K562 (cell line): ENCODE measurements around the gene MEDAG. TPM values are rescaled to one million over a fixed set of nuclear protein-coding genes. Genes with fewer than 3 reads are reported as not detected.

Experiments
- ATAC-seq: fragments of 200-7000 bp; cut with Tn5 transposase; 3 replicates; pipeline ENCODE4 v1.9.1; 2020; ENCODE audit warnings: moderate library complexity
- BruUV-seq: library from RNA; stranded (reverse); fragments of 400-500 nt; replicated peaks from 2 replicates; lab custom pipeline; 2021; lab: Mats Ljungman, UMichigan
- CTCF ChIA-PET: fragments of 300-600 bp; formaldehyde crosslinking; extraction: SDS; loops from one replicate; lab custom pipeline; 2021; ENCODE audit warnings: low intra/inter-chr PET ratio; lab: Yijun Ruan, JAX
- POLR2A ChIA-PET: fragments of 300-600, 350-650 bp; sonication (Branson Sonifier 250); formaldehyde crosslinking; extraction: SDS; loops from one replicate; lab custom pipeline; 2021; ENCODE audit warnings: antibody characterized with exemption, inconsistent platforms; lab: Yijun Ruan, JAX
- DNase-seq, 4 experiments: peaks; one replicate each; pipeline versions ENCODE4 v3.0.0 to v3.0.0-alpha.2; 2011 to 2018; ENCODE audit warnings: low spot score in 3 of 4, mixed read lengths in 3 of 4; ENCODE audit errors: extremely low read depth in 1 of 4
- FAIRE-seq: peaks from 2 replicates; lab custom pipeline; 2011; peaks lifted over from hg19 to GRCh38; lab: Jason Lieb, UNC
- H2AFZ ChIP-seq: 2 replicates; pipeline ENCODE4 v1.6.0; 2011; ENCODE audit warnings: low read depth, low read length, control low read depth, inconsistent platforms
- H3K27ac ChIP-seq: fragments of 200-600 bp; 3 replicates; pipeline ENCODE4 v1.8.0; 2011; ENCODE audit warnings: low read depth, mild to moderate bottlenecking, control low read depth, inconsistent platforms, low read length, moderate library complexity, mixed read lengths; ENCODE audit errors: extremely low read depth
- H3K27me3 ChIP-seq, 2 experiments: fragments of 300-600 bp in 1 of 2; 2 replicates in 1 of 2; 3 replicates in 1 of 2; pipeline versions ENCODE4 v1.6.0 to v1.8.0; 2011; ENCODE audit warnings: inconsistent platforms in 2 of 2, low read length in 2 of 2, mild to moderate bottlenecking in 1 of 2, mixed read lengths in 1 of 2, moderate library complexity in 1 of 2; ENCODE audit not compliant: control insufficient read depth in 2 of 2, insufficient read depth in 2 of 2
- H3K36me3 ChIP-seq: fragments of 300-600 bp; 3 replicates; pipeline ENCODE4 v1.8.0; 2011; ENCODE audit warnings: mild to moderate bottlenecking, low read length, inconsistent platforms; ENCODE audit not compliant: control insufficient read depth, insufficient read depth
- H3K4me1 ChIP-seq, 2 experiments: fragments of 200-600 bp in 1 of 2; replicated peaks in 1 of 2; 2 replicates in 1 of 2; 3 replicates in 1 of 2; pipeline versions ENCODE4 v1.5.1 to v1.8.0; 2011; ENCODE audit warnings: inconsistent platforms in 2 of 2, low read length in 2 of 2, mild to moderate bottlenecking in 1 of 2, mixed read lengths in 1 of 2, moderate library complexity in 1 of 2; ENCODE audit not compliant: control insufficient read depth in 2 of 2, insufficient read depth in 2 of 2
- H3K4me2 ChIP-seq: 2 replicates; pipeline ENCODE4 v1.6.1; 2011; ENCODE audit warnings: low read length, control low read depth, inconsistent platforms, mixed read lengths; ENCODE audit not compliant: insufficient read depth
- H3K4me3 ChIP-seq: fragments of 200-600 bp; sonication (generic), shearing (Covaris generic); 2 replicates; pipeline ENCODE4 v1.5.1; 2016; ENCODE audit warnings: control low read depth, inconsistent platforms
- H3K79me2 ChIP-seq: fragments of 200-600 bp; 3 replicates; pipeline ENCODE4 v1.8.0; 2011; ENCODE audit warnings: low read length, inconsistent platforms; ENCODE audit not compliant: control insufficient read depth, insufficient read depth
- H3K9ac ChIP-seq, 2 experiments: 2 replicates each; pipeline versions ENCODE4 v1.6.0 to v1.6.1; 2011; ENCODE audit warnings: low read depth in 2 of 2, low read length in 2 of 2, control low read depth in 1 of 2, inconsistent platforms in 1 of 2, mild to moderate bottlenecking in 1 of 2, mixed read lengths in 1 of 2; ENCODE audit not compliant: insufficient read depth in 1 of 2
- H3K9me1 ChIP-seq: one replicate; pipeline ENCODE4 v1.6.0; 2011; ENCODE audit warnings: inconsistent platforms, mild to moderate bottlenecking, low read length, moderate library complexity; ENCODE audit not compliant: control insufficient read depth, insufficient read depth
- H3K9me3 ChIP-seq: replicated peaks from 2 replicates; pipeline ENCODE4 v1.5.1; 2011; ENCODE audit warnings: low read depth, low read length, inconsistent platforms; ENCODE audit not compliant: control insufficient read depth, insufficient read depth
- H4K20me1 ChIP-seq: replicated peaks from 2 replicates; pipeline ENCODE4 v1.6.1; 2011; ENCODE audit warnings: low read length, inconsistent platforms, mixed read lengths; ENCODE audit not compliant: control insufficient read depth, insufficient read depth
- E4F1 ChIP-seq: fragments of 250-450 bp; sonication (Bioruptor Pico); IDR thresholded peaks from 2 replicates; pipeline ENCODE4 v1.5.0; 2021; ENCODE audit warnings: mild to moderate bottlenecking, borderline replicate concordance
- FOS ChIP-seq: IDR thresholded peaks from 3 replicates; pipeline ENCODE4 v1.6.1; 2011; ENCODE audit not compliant: insufficient read length; ENCODE audit errors: extremely low read depth
- MNT ChIP-seq, 2 experiments: fragments of 450-650 bp; conservative IDR thresholded peaks; 2 replicates each; pipeline ENCODE4 v1.6.1; 2017; ENCODE audit warnings: mild to moderate bottlenecking in 2 of 2, moderate library complexity in 2 of 2
- PBX2 ChIP-seq, 2 experiments: IDR thresholded peaks in 1 of 2; conservative IDR thresholded peaks in 1 of 2; 2 replicates each; pipeline ENCODE4 v1.6.1; 2016; ENCODE audit warnings: low read depth in 2 of 2, mild to moderate bottlenecking in 1 of 2, missing compliant biosample characterization in 1 of 2, missing genetic modification characterization in 1 of 2, moderate library complexity in 1 of 2
- PHB2 ChIP-seq: fragments of 450-650 bp; IDR thresholded peaks from 2 replicates; pipeline ENCODE4 v1.6.1; 2017; ENCODE audit warnings: low read depth
- POLR3A ChIP-seq: IDR thresholded peaks from 2 replicates; pipeline ENCODE4 v1.6.1; 2011; ENCODE audit warnings: borderline replicate concordance, mild to moderate bottlenecking, moderate library complexity; ENCODE audit not compliant: insufficient read length, insufficient read depth; ENCODE audit errors: extremely low read depth
- POU5F1 ChIP-seq: fragments of 150-350 bp; IDR thresholded peaks from 2 replicates; pipeline ENCODE4 v1.6.1; 2014; ENCODE audit warnings: borderline replicate concordance, low read length, low read depth, mild to moderate bottlenecking; ENCODE audit not compliant: partially characterized antibody
- ZBTB33 ChIP-seq: sonication (generic); formaldehyde crosslinking; IDR thresholded peaks from 2 replicates; pipeline ENCODE4 v1.8.1; 2023; ENCODE audit warnings: mild to moderate bottlenecking, missing genetic modification reagents
- ZNF23 ChIP-seq: fragments of 250-450 bp; sonication (Bioruptor Pico); IDR thresholded peaks from 2 replicates; pipeline ENCODE4 v1.4.0; 2020; ENCODE audit warnings: mild to moderate bottlenecking
- ZNF324 ChIP-seq: fragments of 250-450 bp; sonication (Bioruptor Pico); IDR thresholded peaks from 2 replicates; pipeline ENCODE4 v1.4.0; 2020; ENCODE audit warnings: mild to moderate bottlenecking
- ZNF408 ChIP-seq: fragments of 250-450 bp; sonication (Bioruptor Pico); IDR thresholded peaks from 2 replicates; pipeline ENCODE4 v1.4.0; 2020; ENCODE audit warnings: low read depth, mild to moderate bottlenecking, moderate library complexity
- WGBS: fragments of 100-300 bp; shearing (Covaris generic); methylation state at CpG from one replicate; pipeline ENCODE4 v1.1.6; 2016; ENCODE audit warnings: low coverage, mixed read lengths; ENCODE audit not compliant: insufficient coverage; ENCODE audit errors: missing lambda C conversion rate; 5-methylcytosine and 5-hydroxymethylcytosine counted together
- in situ Hi-C: fragments of 300-500 bp; cut with MboI; formaldehyde crosslinking; loops from 4 replicates; pipeline ENCODE4 v1.15.0; 2018; ENCODE audit warnings: inconsistent platforms, mixed read lengths
- intact Hi-C: fragments of 100-400 bp; cut with micrococcal nuclease; formaldehyde crosslinking; loops from 2 replicates; pipeline ENCODE4 v1.14.2; 2022
- polyA plus RNA-seq, 8 experiments: library from polyadenylated mRNA; depleted of rRNA in 4 of 8; stranded (reverse) in 5 of 8; unstranded in 3 of 8; fragments of >200 nt; fragmentation: Nextera tagmentation in 2 of 8; fragmentation: Illumina TruSeq in 1 of 8; extraction: Ambion mirVana in 2 of 8; extraction: Trizol in 1 of 8; gene quantifications; 2 replicates each; pipeline versions ENCODE4 v1.2.1 to v1.2.3, GENCODE V29; 2011 to 2014; ENCODE audit warnings: inconsistent platforms in 1 of 8, missing spikeins in 1 of 8
- total RNA-seq, 7 experiments: library from RNA; depleted of rRNA in 6 of 7; stranded (reverse); fragments of >200 nt in 6 of 7; fragmentation: Illumina TruSeq in 2 of 7; extraction: Trizol in 2 of 7; gene quantifications; 2 replicates each; pipeline versions ENCODE4 v1.2.1 to v1.2.3, GENCODE V29; 2011 to 2021; ENCODE audit warnings: low replicate concordance in 1 of 7

The MEDAG gene
- total and polyA plus RNA-seq, 9 of the 15 experiments (the other 6 are each of a cell fraction or from before 2014, with no cell fraction given), result not detected

- Histone ChIP-seq H3K79me2 (no peaks in the 10 kb centered on the region), H3K27me3 (peaks cover 0 to 12% of the 10 kb centered on the region in 2 experiments; a peak in 1 of 5 replicates), H2AFZ (no peak overlapping the region), H3K27ac (no peak overlapping the region), H3K9me1 (no peaks in the 10 kb centered on the region), H3K4me3 (no peak overlapping the region), H3K9ac (no peak overlapping the region), H3K4me2 (no peak overlapping the region), H3K9me3 (no peaks in the 10 kb centered on the region), H3K4me1 (peaks cover 0 to 5% of the 10 kb centered on the region in 2 experiments; a peak in 3 of 5 replicates), H3K36me3 (no peaks in the 10 kb centered on the region), H4K20me1 (no peaks in the 10 kb centered on the region)
- in situ Hi-C loops, result no loop called here
- BruUV-seq, result no TSS peak
- intact Hi-C loops, result loop anchor here (10.0 kb wide), 1 partner anchor 172 kb away; no protein-coding TSS in a partner anchor
- ATAC-seq, result no peak
- POLR2A ChIA-PET, result no interaction called here
- 3% methylated on average over 6 of the region's 6 CpGs for WGBS
- CTCF ChIA-PET, result no interaction called here
- DNase-seq, result no peak
- no peak for FAIRE-seq
- TF ChIP-seq ZNF408 (CRISPR knock-in tag), result no peak
- TF ChIP-seq FOS, result no peak
- no peak for TF ChIP-seq PHB2
- no peak for TF ChIP-seq ZNF23 (CRISPR knock-in tag)
- no peak for TF ChIP-seq E4F1 (CRISPR knock-in tag)
- no peak for TF ChIP-seq ZBTB33
- TF ChIP-seq PBX2 (CRISPR knock-in tag; IDR thresholded peaks at IDR 0.05; ENCODE audit: low read depth), result no peak
- no peak for TF ChIP-seq PBX2 (tag; conservative IDR thresholded peaks at IDR 0.05; ENCODE audit: low read depth)
- TF ChIP-seq POLR3A, result no peak
- TF ChIP-seq POU5F1, result no peak
- no peak for TF ChIP-seq MNT (conservative IDR thresholded peaks at IDR 0.05)
- no peak for TF ChIP-seq ZNF324
These were observed 33.2 kb upstream of the MEDAG start for GRCh38 chr13:30872685-30873461.
